Panc1 (cell line): ENCODE results near the gene TFEB. TPM values are rescaled to one million over a fixed set of nuclear protein-coding genes. Genes with fewer than 3 reads are reported as not detected.

Source experiments
- ATAC-seq: fragments of 200-7000 bp; cut with Tn5 transposase; 2 replicates; pipeline ENCODE4 v1.9.1; 2020; ENCODE audit warnings: mild to moderate bottlenecking, moderate library complexity
- BruUV-seq: library from RNA; stranded (reverse); fragments of 400-500 nt; replicated peaks from 2 replicates; lab custom pipeline; 2021; lab: Mats Ljungman, UMichigan
- CTCF ChIA-PET: fragments of 300-600 bp; sonication (Branson Sonifier 250); formaldehyde crosslinking; loops from one replicate; lab custom pipeline; 2022; ENCODE audit warnings: antibody characterized with exemption; lab: Charles Lee
- POLR2A ChIA-PET: fragments of 300-600 bp; sonication (Branson Sonifier 250); formaldehyde crosslinking; loops from one replicate; lab custom pipeline; 2022; ENCODE audit warnings: antibody characterized with exemption; lab: Charles Lee
- DNase-seq: peaks from one replicate; pipeline ENCODE4 v3.0.0-alpha.2; 2010; ENCODE audit warnings: low read depth, low spot score
- H3K27ac ChIP-seq: 2 replicates; pipeline ENCODE4 v1.5.1; 2011; ENCODE audit warnings: mild to moderate bottlenecking, low read length, inconsistent platforms
- H3K27me3 ChIP-seq: fragments of 200-500 bp; sonication (Bioruptor generic); 2 replicates; pipeline ENCODE4 v1.6.0; 2014; ENCODE audit warnings: low read length, inconsistent platforms; ENCODE audit not compliant: control insufficient read depth, insufficient read depth
- H3K36me3 ChIP-seq: fragments of 200-500 bp; sonication (Bioruptor generic); 2 replicates; pipeline ENCODE4 v1.5.1; 2014; ENCODE audit warnings: inconsistent platforms, mild to moderate bottlenecking, low read length, moderate library complexity; ENCODE audit not compliant: control insufficient read depth, insufficient read depth
- H3K4me1 ChIP-seq: 2 replicates; pipeline ENCODE4 v1.5.1; 2011; ENCODE audit warnings: inconsistent platforms, mild to moderate bottlenecking, low read length, moderate library complexity; ENCODE audit not compliant: control insufficient read depth, insufficient read depth
- H3K4me3 ChIP-seq, 2 experiments: 2 replicates each; pipeline ENCODE4 v1.5.1; 2011 to 2012; ENCODE audit warnings: low read depth in 2 of 2, low read length in 2 of 2, mild to moderate bottlenecking in 2 of 2, inconsistent platforms in 1 of 2, moderate library complexity in 1 of 2
- H3K9me3 ChIP-seq: fragments of 200-500 bp; sonication (Bioruptor generic); 2 replicates; pipeline ENCODE4 v1.5.1; 2014; ENCODE audit warnings: low read depth, mild to moderate bottlenecking, inconsistent platforms, low read length, moderate library complexity; ENCODE audit not compliant: control insufficient read depth, insufficient read depth
- CTCF ChIP-seq: fragments of 450-650 bp; IDR thresholded peaks from 2 replicates; pipeline ENCODE4 v1.5.1; 2017; ENCODE audit warnings: mild to moderate bottlenecking
- POLR2AphosphoS5 ChIP-seq: IDR thresholded peaks from 2 replicates; pipeline ENCODE4 v1.6.1; 2012; ENCODE audit warnings: mild to moderate bottlenecking, low read depth, low read length, moderate library complexity
- SIN3A ChIP-seq: IDR thresholded peaks from 2 replicates; pipeline ENCODE4 v1.6.1; 2012; ENCODE audit warnings: low read depth, mild to moderate bottlenecking, low read length, moderate library complexity, borderline replicate concordance; ENCODE audit not compliant: insufficient read depth
- TCF7L2 ChIP-seq: IDR thresholded peaks from 2 replicates; pipeline ENCODE4 v1.6.1; 2011; ENCODE audit warnings: mild to moderate bottlenecking, low read depth, low read length, inconsistent platforms
- in situ Hi-C: cut with HindIII; loops from 2 replicates; pipeline ENCODE4 v1.10.0; 2016; ENCODE audit warnings: low sequenced_read_pairs, low pct_unique_long_range_greater_than_20kb
- intact Hi-C: fragments of 100-400 bp; cut with micrococcal nuclease; formaldehyde crosslinking; loops from one replicate; pipeline ENCODE4 v1.10.0; 2022; ENCODE audit not compliant: unreplicated experiment
- total RNA-seq: library from RNA; stranded (reverse); gene quantifications from one replicate; pipeline ENCODE4 v1.2.1, GENCODE V29; 2021; ENCODE audit not compliant: unreplicated experiment
- TF ChIP-seq, protein P1 (sequence below), 2 experiments: IDR thresholded peaks; 2 replicates each; pipeline ENCODE4 v1.6.1; 2011 to 2012; ENCODE audit warnings: low read depth in 2 of 2, control low read depth in 1 of 2, low read length in 1 of 2, mild to moderate bottlenecking in 1 of 2, moderate library complexity in 1 of 2; ENCODE audit not compliant: insufficient read depth in 1 of 2

The TFEB gene
- total RNA-seq, 1 experiment from 2014 or later: 13.3 TPM

DNA sequence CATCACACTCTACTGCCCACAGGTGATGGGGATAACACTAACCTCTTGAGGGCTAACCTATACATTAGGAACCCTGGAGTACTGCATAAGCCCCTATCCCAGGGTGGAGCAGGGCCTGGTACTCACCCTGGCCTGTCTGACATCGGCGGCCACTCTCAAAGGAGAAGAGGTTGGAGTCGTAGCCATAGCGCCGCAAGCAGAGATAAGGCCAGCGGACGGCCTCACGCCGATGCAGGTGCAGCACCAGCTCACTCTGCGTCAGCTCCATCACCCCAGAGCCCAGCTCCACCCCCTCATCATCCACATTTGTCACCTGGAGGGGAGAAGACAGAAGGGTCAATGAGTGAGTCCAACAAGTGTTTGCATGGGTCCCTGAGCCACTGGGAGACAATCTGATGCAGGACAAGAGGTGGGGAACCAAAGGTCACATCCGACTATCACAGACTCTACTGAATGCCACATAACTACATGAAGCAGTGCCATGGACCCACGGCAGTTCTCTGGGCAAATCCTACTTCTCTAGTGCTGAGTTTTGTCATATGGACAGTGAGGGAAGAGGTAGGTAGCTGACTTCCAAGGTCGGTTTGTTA, 40.0 kb upstream of the TFEB start:
- Histone ChIP-seq H3K36me3 (peaks cover 2% of the 10 kb centered on the region; the same call in 1 of the 2 replicates), H3K4me1 (peaks cover 5% of the 10 kb centered on the region), H3K4me3 (no peak overlapping the region), H3K9me3 (no peaks in the 10 kb centered on the region), H3K27ac (no peak overlapping the region), H3K27me3 (no peaks in the 10 kb centered on the region)
- CTCF ChIA-PET: interaction anchor here (1.3 kb wide), 1 partner anchor 81 kb away, joined by 3 read pairs; no protein-coding TSS in a partner anchor
- in situ Hi-C loops (no loop called here), intact Hi-C loops (loop anchor here (5.0 kb wide), 1 partner anchor 173 kb away; no protein-coding TSS in a partner anchor)
- POLR2A ChIA-PET: no interaction called here
- no TSS peak for BruUV-seq
- DNase-seq (no peak), ATAC-seq (no peak)
- TF ChIP-seq POLR2AphosphoS5 (no peak), TCF7L2 (no peak), CTCF (no peak), SIN3A (no peak)
- TF ChIP-seq, protein P1, sequence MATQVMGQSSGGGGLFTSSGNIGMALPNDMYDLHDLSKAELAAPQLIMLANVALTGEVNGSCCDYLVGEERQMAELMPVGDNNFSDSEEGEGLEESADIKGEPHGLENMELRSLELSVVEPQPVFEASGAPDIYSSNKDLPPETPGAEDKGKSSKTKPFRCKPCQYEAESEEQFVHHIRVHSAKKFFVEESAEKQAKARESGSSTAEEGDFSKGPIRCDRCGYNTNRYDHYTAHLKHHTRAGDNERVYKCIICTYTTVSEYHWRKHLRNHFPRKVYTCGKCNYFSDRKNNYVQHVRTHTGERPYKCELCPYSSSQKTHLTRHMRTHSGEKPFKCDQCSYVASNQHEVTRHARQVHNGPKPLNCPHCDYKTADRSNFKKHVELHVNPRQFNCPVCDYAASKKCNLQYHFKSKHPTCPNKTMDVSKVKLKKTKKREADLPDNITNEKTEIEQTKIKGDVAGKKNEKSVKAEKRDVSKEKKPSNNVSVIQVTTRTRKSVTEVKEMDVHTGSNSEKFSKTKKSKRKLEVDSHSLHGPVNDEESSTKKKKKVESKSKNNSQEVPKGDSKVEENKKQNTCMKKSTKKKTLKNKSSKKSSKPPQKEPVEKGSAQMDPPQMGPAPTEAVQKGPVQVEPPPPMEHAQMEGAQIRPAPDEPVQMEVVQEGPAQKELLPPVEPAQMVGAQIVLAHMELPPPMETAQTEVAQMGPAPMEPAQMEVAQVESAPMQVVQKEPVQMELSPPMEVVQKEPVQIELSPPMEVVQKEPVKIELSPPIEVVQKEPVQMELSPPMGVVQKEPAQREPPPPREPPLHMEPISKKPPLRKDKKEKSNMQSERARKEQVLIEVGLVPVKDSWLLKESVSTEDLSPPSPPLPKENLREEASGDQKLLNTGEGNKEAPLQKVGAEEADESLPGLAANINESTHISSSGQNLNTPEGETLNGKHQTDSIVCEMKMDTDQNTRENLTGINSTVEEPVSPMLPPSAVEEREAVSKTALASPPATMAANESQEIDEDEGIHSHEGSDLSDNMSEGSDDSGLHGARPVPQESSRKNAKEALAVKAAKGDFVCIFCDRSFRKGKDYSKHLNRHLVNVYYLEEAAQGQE (IDR thresholded peaks at IDR 0.05; ENCODE audit: insufficient read depth in 1 of 2, low read depth in 2 of 2, low read length in 1 of 2): no peak

GRCh38 chr6:41774841-41775240, 39.4 kb upstream of the TFEB start:
- POLR2A ChIA-PET: no interaction called here
- no peak overlapping the region for H3K27ac ChIP-seq
- no peaks in the 10 kb centered on the region for H3K27me3 ChIP-seq
- peaks cover 2% of the 10 kb centered on the region; the same call in 1 of the 2 replicates for H3K36me3 ChIP-seq
- DNase-seq (no peak), ATAC-seq (no peak)
- intact Hi-C loops (loop anchor here (5.0 kb wide), 1 partner anchor 173 kb away; no protein-coding TSS in a partner anchor), in situ Hi-C loops (no loop called here)
- BruUV-seq: no TSS peak
- CTCF ChIA-PET: no interaction called here
- H3K4me3 ChIP-seq: no peak overlapping the region
- peaks cover 5% of the 10 kb centered on the region for H3K4me1 ChIP-seq
- H3K9me3 ChIP-seq: no peaks in the 10 kb centered on the region
- no peak for TF ChIP-seq SIN3A
- no peak for TF ChIP-seq TCF7L2
- TF ChIP-seq CTCF: no peak
- no peak for TF ChIP-seq POLR2AphosphoS5
- TF ChIP-seq, protein P1 (IDR thresholded peaks at IDR 0.05; ENCODE audit: insufficient read depth in 1 of 2, low read depth in 2 of 2, low read length in 1 of 2): no peak
